ENCODE results near the gene LRRC14B.

The LRRC14B gene

GRCh38 chr5:191949-192690 is 825 bp downstream of the LRRC14B start:
- no peak for DNase-seq

DNA sequence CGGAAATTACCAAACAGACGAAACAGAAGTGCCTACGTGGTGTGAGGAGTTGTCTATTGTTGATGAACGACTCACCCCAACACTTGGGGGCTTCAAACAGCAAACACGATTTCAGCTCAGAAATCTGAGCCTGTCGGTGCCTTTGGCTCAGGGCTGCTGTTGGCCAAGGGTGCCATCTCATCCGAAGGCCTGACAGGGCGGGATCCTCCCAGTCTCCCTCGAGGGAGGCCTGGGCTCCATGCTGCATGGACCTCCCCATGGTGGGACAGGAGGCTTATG is 1.3 kb downstream of the LRRC14B start:
- no peak for DNase-seq

DNA sequence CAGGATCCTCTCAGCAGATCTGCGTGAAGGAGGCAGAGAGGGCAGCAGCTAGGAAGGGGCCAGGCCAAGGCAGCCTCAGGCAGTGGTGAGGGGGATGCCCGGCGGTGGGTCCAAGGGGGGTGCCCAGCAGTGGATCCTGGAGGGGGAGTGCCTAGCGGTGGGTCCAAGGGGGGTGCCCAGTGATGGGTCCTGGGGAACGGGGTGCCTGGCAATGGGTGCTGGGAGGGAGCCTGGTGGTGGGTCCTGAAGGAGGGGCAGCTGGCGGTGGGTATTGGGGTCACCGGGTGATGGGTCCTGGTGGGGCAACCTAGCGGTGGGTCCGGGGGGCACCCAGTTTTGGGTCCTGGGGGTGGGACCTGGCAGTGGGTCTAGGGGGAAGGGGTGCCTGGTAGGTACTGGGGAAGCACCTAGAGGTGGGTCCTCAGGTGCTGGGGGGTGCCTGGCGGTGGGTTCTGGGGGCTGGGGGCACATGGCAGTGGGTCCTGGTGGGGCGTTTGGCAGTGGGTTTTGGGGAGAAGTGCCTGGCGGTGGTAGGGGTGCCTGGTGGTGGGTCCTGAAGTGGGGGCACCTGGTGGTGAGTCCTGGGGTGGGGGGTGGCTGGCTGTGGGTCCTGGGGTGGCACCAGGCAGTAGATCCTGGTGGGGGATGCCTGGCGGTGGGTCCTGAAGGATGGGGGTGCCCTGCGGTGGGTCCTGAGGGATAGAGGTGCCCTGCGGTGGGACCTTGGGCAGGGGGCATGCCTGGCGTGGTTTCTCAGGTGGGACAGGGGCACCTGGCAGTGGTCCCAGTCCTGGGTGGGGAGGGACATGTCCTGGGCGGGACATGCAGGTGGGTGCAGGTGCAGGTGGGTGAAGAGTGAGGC is 1.9 kb downstream of the LRRC14B start:
- DNase-seq = no peak

- no peak for DNase-seq
Measured at GRCh38 chr5:194102-194501, 2.8 kb downstream of the LRRC14B start.

DNA sequence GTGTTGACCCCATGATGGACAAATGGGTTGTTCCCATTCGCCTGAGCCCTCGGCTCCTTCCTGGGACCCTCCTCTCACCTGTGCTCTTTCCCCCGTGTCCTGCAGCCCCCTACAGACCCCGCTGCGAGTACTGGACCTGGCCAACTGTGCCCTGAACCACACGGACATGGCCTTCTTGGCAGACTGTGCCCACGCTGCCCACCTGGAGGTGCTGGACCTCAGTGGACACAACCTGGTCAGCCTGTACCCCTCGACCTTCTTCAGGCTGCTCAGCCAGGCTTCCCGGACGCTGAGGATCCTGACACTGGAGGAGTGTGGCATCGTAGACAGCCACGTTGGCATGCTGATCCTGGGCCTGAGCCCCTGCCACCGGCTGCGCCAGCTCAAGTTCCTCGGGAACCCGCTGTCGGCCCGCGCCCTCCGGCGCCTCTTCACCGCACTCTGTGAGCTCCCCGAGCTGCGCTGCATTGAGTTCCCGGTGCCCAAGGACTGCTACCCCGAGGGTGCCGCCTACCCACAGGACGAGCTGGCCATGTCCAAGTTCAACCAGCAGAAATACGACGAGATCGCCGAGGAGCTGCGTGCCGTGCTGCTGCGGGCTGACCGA is 3.4 kb downstream of the LRRC14B start:
- no peak for DNase-seq

- no peak for DNase-seq
Measured at GRCh38 chr5:195401-196160, 4.3 kb downstream of the LRRC14B start.

DNA sequence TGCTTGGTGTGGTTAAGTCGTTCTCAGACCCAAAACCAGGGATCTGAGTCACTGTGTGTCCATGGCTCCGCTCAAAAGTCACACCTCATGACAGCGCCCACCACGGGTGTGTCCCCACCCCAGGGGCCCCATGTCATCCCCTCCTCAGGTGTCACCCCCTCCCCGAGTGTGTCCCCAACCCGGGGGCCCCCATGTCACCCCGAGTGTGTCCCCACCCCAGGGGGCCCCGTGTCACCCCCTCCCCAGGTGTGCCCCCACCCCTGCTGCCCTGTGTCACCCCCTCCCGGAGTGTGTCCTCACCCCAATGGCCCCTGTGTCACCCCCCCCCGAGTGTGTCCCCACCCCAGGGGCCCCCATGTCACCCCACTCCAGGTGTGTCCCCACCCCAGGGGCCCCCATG is 5.1 kb downstream of the LRRC14B start:
- no peak for DNase-seq

DNA sequence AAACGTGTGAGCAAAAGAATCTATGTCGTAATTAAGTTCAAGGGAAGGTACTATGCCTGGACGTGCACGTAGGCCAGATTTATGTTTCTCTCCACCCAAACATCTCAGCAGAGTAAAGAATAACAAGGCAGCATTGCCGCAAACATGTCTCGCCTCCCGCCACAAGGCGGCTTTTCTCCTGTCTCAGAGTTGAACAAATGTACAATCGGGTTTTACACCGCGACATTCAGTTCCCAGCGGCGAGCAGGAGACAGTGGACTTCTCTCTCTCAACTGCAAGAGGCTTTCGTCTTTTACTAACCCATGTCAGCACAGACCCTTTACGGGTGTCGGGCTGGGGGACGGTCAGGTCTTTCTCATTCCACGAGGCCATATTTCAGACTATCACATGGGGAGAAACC is 5.7 kb downstream of the LRRC14B start:
- DNase-seq = peak in 6 of 56 donors; percentile 3 to 38 (median 20)

- no peak for DNase-seq
Measured at GRCh38 chr5:197892-198489, 6.7 kb downstream of the LRRC14B start.

DNA sequence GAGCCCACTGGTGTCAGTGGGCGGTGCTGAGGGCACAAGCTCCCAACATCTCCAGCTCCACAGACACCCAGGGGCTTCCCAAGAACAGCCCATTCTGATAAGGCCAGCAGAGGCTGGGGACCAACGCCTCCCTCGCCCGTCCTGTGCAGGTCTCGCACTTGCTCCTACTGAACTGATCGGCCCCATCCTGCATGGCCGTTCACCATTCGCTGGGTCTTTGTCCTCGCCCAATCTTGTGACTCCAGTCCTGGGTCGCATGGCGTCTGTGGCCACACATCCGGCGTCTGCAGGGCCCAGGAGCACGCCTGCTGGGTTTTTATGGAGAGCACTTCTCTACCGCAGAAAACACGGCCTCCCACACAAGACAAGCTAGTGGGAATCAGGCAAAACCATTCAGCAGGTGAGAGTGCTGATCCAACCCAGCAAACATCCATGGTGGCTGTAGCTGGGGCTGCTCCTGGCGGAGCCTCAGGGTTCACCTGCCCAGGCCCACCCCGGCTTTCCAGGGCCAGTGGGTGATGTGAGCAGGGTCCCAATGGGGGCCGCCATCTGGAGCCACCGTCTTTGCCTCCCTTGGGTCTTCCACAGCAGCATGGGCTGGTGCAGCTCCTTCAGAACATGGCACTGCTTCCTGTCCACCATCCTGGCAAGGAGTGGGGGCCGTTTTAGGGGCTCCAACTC is 7.4 kb downstream of the LRRC14B start:
- DNase-seq = no peak

- DNase-seq = no peak
Measured at GRCh38 chr5:199197-199949, 8.1 kb downstream of the LRRC14B start.

DNA sequence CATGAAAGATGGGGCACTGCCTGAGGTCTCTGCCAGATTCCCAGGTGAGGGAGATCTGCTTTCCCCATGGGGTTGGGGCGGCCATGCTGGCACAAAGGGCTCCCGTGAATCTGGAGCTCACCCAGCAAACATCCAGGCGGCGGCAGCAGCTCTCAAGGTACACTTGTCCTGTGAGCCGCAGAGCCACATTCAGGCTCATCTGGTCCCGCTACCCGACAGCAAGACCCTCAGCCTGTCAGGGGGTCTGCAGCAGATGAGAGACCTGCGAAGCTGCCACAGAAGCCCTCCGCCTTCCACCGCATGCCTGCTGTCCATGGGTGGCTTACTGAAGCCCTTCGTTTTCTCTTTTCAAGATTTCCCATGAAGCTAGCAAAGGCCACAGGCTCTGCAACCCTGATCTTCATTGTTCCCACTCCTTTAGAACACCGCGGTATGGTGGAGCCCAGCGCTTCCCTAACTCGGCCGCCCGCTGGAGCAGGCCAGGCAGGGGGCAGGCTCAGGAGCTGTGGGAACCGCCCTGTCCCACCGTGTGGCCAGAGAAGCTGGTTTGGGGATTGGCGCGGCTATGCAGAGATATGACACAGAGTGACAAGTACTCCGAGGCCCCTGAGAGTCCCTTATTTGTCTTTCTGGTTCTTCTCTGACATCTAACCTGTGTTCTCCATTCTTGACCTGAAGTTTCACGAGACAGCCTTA is 8.8 kb downstream of the LRRC14B start:
- DNase-seq = no peak

- no peak for DNase-seq
Measured at GRCh38 chr5:200985-201384, 9.7 kb downstream of the LRRC14B start.

GRCh38 chr5:201672-202071 is 10.4 kb downstream of the LRRC14B start:
- no peak for DNase-seq

DNA sequence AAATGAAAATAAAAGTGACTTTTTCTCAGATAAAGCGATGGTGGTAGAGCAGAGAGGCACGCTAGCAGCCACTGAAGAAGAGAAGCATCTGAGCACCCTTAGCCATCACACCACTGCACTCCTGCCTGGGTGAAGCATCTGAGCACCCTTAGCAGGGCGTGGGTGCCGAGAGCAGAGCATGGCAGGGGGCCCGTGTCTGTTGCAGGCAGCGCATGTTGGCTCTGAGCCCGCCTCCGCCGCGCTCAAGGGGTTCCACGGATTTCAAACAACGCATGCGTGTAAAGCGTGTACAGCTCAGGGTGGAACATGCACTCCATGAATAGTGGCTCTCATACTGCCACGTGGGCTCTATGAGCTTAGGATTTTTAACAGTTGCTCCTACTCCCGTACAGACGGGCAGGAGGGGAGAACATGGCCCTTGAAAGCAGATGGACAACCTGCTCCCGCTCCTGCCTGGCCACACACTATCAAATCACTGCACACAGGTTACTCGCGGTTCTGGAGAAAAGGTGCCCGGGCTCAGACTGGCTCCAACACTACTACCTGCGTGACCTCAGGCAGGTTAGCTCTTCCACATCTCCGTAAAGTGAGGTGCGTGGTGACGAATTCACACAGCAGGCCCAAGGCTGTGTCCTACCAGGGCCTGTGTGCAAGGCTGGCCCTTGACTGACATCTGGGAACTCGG is 12.1 kb downstream of the LRRC14B start:
- no peak for DNase-seq

DNA sequence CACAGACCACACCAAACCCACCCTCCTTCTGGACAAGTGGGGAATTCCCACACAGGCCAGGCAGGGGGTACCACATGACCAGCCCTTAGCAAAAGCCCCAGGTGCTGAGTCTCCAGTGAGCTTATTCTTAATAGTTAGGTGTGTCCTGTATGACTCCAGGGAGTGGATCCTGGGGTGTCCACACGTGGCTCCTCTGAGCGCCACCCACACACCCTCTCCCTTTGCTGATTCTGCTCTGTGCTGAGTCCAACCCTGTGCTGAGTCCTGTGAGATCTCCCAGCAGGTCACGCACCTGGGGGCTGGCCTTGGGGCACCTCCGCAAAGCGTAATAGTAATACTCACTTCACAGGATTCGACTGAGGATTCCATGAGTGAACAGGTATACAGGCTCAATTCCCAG is 12.7 kb downstream of the LRRC14B start:
- DNase-seq = no peak

- no peak for DNase-seq
Measured at GRCh38 chr5:204462-204861, 13.2 kb downstream of the LRRC14B start.

DNA sequence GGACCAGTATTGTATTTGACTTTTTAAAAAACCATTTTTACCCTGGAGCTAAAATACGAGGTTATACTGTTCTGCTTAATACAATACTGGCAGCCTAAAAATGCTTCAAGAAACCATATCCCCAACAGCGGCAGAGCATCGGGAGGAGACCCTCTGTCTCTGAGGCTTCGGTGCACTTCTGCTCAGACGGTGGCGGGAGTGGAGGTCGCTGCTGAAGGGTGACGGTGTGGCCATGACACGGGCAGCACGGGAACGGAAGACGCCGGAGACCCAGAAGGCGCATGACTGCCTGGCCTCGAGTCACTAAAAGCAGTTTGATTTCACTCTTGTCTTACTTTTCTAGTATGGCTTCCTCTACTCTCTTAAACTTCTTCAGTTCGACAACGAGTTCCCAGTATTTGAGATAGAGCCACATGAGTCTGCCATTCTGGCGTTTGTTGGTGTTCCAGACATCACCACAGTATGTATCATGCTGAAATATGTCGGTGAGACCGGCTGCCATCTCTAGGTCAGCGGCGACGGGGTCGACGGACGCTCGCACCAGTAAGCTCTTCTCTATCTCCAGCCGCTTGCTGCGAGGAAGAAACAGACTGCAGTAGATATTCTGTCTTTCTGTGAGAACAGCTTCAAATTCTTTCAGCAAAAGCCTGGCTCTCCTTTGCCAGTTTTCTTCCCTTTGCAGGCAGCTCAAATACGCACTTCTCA is 13.8 kb downstream of the LRRC14B start:
- no peak for DNase-seq

Measured in nucleus accumbens (tissue), 56 donors.